H9 (cell line): ENCODE data around the gene PUM1. TPM values are rescaled to one million over a fixed set of nuclear protein-coding genes. Genes with fewer than 3 reads are reported as not detected.

ENCODE experiments used
- DNase-seq: peaks from one replicate; pipeline ENCODE4 v3.0.0-alpha.2; 2017
- H2AFZ ChIP-seq: one replicate; pipeline ENCODE4 v1.6.1; 2013; ENCODE audit warnings: mild to moderate bottlenecking, low read length, control low read depth, moderate library complexity
- H2AK5ac ChIP-seq: 2 replicates; pipeline ENCODE4 v1.6.1; 2013; ENCODE audit warnings: low read length, control low read depth, mixed read lengths; ENCODE audit not compliant: insufficient read length
- H2BK120ac ChIP-seq: one replicate; pipeline ENCODE4 v1.6.1; 2013; ENCODE audit warnings: low read depth, mild to moderate bottlenecking, low read length, control low read depth, inconsistent platforms; ENCODE audit not compliant: poor library complexity, severe bottlenecking
- H2BK12ac ChIP-seq: 2 replicates; pipeline ENCODE4 v1.6.1; 2013; ENCODE audit warnings: low read length, control low read depth, mixed read lengths, low read depth; ENCODE audit not compliant: insufficient read length
- H2BK15ac ChIP-seq: 2 replicates; pipeline ENCODE4 v1.6.1; 2013; ENCODE audit warnings: low read depth, low read length, control low read depth
- H2BK20ac ChIP-seq: one replicate; pipeline ENCODE4 v1.6.1; 2013; ENCODE audit warnings: low read depth, mild to moderate bottlenecking, low read length, control low read depth, inconsistent platforms; ENCODE audit not compliant: poor library complexity, severe bottlenecking
- H2BK5ac ChIP-seq: 2 replicates; pipeline ENCODE4 v1.6.1; 2013; ENCODE audit warnings: low read length, control low read depth, mixed read lengths; ENCODE audit not compliant: insufficient read length
- H3K14ac ChIP-seq: 2 replicates; pipeline ENCODE4 v1.6.1; 2013; ENCODE audit warnings: low read length, control low read depth; ENCODE audit not compliant: insufficient read depth
- H3K18ac ChIP-seq: 2 replicates; pipeline ENCODE4 v1.6.1; 2013; ENCODE audit warnings: low read depth, mild to moderate bottlenecking, mixed read lengths, low read length, control low read depth; ENCODE audit not compliant: insufficient read length
- H3K23ac ChIP-seq: 2 replicates; pipeline ENCODE4 v1.6.1; 2013; ENCODE audit warnings: low read length, control low read depth, mixed read lengths, low read depth; ENCODE audit not compliant: insufficient read length
- H3K23me2 ChIP-seq: 2 replicates; pipeline ENCODE4 v1.6.1; 2013; ENCODE audit warnings: low read depth, mild to moderate bottlenecking, mixed read lengths, low read length, control low read depth; ENCODE audit not compliant: insufficient read length, poor library complexity, severe bottlenecking
- H3K27ac ChIP-seq: 2 replicates; pipeline ENCODE4 v1.5.1; 2013; ENCODE audit warnings: low read length, control low read depth, mixed read lengths, low read depth; ENCODE audit not compliant: insufficient read length
- H3K27me3 ChIP-seq: 2 replicates; pipeline ENCODE4 v1.6.1; 2013; ENCODE audit warnings: low read length, control low read depth, inconsistent platforms; ENCODE audit not compliant: insufficient read depth
- H3K4ac ChIP-seq: 2 replicates; pipeline ENCODE4 v1.6.1; 2013; ENCODE audit warnings: low read depth, mild to moderate bottlenecking, control low read depth, inconsistent platforms, low read length, moderate library complexity
- H3K4me1 ChIP-seq: 2 replicates; pipeline ENCODE4 v1.6.1; 2013; ENCODE audit warnings: low read length, control low read depth, inconsistent platforms; ENCODE audit not compliant: insufficient read depth
- H3K4me2 ChIP-seq: 2 replicates; pipeline ENCODE4 v1.6.1; 2013; ENCODE audit warnings: low read length, control low read depth, mixed read lengths; ENCODE audit not compliant: insufficient read length, insufficient read depth
- H3K56ac ChIP-seq: 2 replicates; pipeline ENCODE4 v1.6.1; 2013; ENCODE audit warnings: low read depth, mild to moderate bottlenecking, mixed read lengths, low read length, control low read depth; ENCODE audit not compliant: insufficient read length
- H3K79me1 ChIP-seq: 2 replicates; pipeline ENCODE4 v1.6.1; 2013; ENCODE audit warnings: low read depth, mild to moderate bottlenecking, moderate library complexity, low read length, control low read depth, inconsistent platforms; ENCODE audit not compliant: insufficient read depth, poor library complexity, severe bottlenecking
- H3K79me2 ChIP-seq: 2 replicates; pipeline ENCODE4 v1.6.1; 2013; ENCODE audit warnings: low read length, control low read depth, inconsistent platforms; ENCODE audit not compliant: insufficient read depth
- H3K9ac ChIP-seq: 2 replicates; pipeline ENCODE4 v1.6.1; 2013; ENCODE audit warnings: low read length, control low read depth, mixed read lengths; ENCODE audit not compliant: insufficient read length; ENCODE audit errors: extremely low read depth
- H3K9me3 ChIP-seq: one replicate; pipeline ENCODE4 v1.6.1; 2013; ENCODE audit warnings: low read depth, low read length, inconsistent platforms; ENCODE audit not compliant: control insufficient read depth
- H3T11ph ChIP-seq: one replicate; pipeline ENCODE4 v1.6.1; 2013; ENCODE audit warnings: mild to moderate bottlenecking, low read length, control low read depth, inconsistent platforms
- H4K20me1 ChIP-seq: one replicate; pipeline ENCODE4 v1.6.1; 2013; ENCODE audit not compliant: control insufficient read depth, insufficient read length, insufficient read depth
- H4K5ac ChIP-seq: 2 replicates; pipeline ENCODE4 v1.6.1; 2013; ENCODE audit warnings: low read depth, mild to moderate bottlenecking, mixed read lengths, low read length, control low read depth; ENCODE audit not compliant: insufficient read length
- H4K8ac ChIP-seq: replicated peaks from 2 replicates; pipeline ENCODE4 v1.6.1; 2013; ENCODE audit warnings: low read length, control low read depth, mixed read lengths, low read depth; ENCODE audit not compliant: insufficient read length
- H4K91ac ChIP-seq: 2 replicates; pipeline ENCODE4 v1.6.1; 2013; ENCODE audit warnings: low read depth, mild to moderate bottlenecking, moderate library complexity, mixed read lengths, low read length, control low read depth; ENCODE audit not compliant: insufficient read length
- H3K27ac Mint-ChIP-seq, 3 experiments: 2 replicates in 2 of 3; 3 replicates in 1 of 3; pipeline ENCODE4 v1.8.0; 2020 to 2021; ENCODE audit warnings: mixed read lengths in 3 of 3, mild to moderate bottlenecking in 1 of 3, moderate library complexity in 1 of 3
- H3K27me3 Mint-ChIP-seq: 2 replicates; pipeline ENCODE4 v1.8.0; 2021; ENCODE audit warnings: low read depth, mild to moderate bottlenecking, moderate library complexity, mixed read lengths
- H3K36me3 Mint-ChIP-seq, 3 experiments: 2 replicates in 2 of 3; 3 replicates in 1 of 3; pipeline ENCODE4 v1.8.0; 2020 to 2021; ENCODE audit warnings: low read depth in 3 of 3, mixed read lengths in 3 of 3; ENCODE audit not compliant: insufficient read depth in 1 of 3
- H3K4me1 Mint-ChIP-seq, 2 experiments: 2 replicates each; pipeline ENCODE4 v1.8.0; 2020; ENCODE audit warnings: mixed read lengths in 2 of 2
- H3K4me3 Mint-ChIP-seq, 2 experiments: 2 replicates in 1 of 2; 3 replicates in 1 of 2; pipeline ENCODE4 v1.8.0; 2020 to 2021; ENCODE audit warnings: mild to moderate bottlenecking in 2 of 2, mixed read lengths in 2 of 2, moderate library complexity in 1 of 2
- H3K9me3 Mint-ChIP-seq, 2 experiments: 2 replicates in 1 of 2; 3 replicates in 1 of 2; pipeline ENCODE4 v1.8.0; 2020; ENCODE audit warnings: mild to moderate bottlenecking in 2 of 2, mixed read lengths in 2 of 2, moderate library complexity in 1 of 2
- WGBS: extraction: QIAGEN DNeasy Blood & Tissue Kit; methylation state at CpG from one replicate; pipeline ENCODE4 v1.1.7; 2013; ENCODE audit warnings: missing lambda C conversion rate, low lambda C conversion rate, mixed read lengths; ENCODE audit not compliant: insufficient read length; ENCODE audit errors: extremely low coverage; 5-methylcytosine and 5-hydroxymethylcytosine counted together
- total RNA-seq: library from RNA; stranded (reverse); gene quantifications from 2 replicates; pipeline ENCODE4 v1.2.1, GENCODE V29; 2021
- TF ChIP-seq, protein P1 (sequence below): fragments of 200-600 bp; sonication (generic); conservative IDR thresholded peaks from 3 replicates; pipeline ENCODE4 v1.8.0; 2021; ENCODE audit warnings: antibody characterized with exemption, mild to moderate bottlenecking

The PUM1 gene
- total RNA-seq, 1 experiment from 2014 or later = 164 TPM

DNA sequence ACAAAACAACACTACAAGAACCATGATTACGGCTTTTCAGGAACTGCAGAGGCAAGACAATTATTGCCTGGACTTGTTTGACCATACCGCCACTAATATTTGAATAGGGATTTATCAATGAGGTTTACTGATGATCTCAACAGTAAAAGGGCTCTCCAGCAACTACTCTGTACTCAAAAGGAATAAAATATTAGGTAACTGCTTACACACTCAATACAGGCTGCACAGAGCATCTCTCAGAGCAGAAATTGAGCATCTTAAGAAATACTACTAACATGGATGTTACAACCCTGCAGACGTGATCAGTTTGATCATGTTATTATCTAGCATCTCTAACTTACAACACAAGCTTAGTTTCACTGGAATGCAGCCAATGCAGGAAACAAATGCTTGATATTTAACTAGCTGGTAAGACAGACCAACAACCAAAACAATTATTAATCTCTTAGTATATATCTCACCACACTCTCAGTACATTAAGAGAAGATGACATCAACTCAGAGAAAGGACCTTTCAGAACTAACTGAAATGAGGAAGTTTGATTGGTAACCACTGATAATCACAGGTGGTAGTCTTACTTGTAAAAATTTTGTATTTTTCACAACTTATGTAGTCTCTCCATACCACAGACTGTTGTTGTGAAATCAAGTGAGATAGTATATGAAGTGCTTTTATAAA, 52.2 kb downstream of the PUM1 start:
- TF ChIP-seq, protein P1, sequence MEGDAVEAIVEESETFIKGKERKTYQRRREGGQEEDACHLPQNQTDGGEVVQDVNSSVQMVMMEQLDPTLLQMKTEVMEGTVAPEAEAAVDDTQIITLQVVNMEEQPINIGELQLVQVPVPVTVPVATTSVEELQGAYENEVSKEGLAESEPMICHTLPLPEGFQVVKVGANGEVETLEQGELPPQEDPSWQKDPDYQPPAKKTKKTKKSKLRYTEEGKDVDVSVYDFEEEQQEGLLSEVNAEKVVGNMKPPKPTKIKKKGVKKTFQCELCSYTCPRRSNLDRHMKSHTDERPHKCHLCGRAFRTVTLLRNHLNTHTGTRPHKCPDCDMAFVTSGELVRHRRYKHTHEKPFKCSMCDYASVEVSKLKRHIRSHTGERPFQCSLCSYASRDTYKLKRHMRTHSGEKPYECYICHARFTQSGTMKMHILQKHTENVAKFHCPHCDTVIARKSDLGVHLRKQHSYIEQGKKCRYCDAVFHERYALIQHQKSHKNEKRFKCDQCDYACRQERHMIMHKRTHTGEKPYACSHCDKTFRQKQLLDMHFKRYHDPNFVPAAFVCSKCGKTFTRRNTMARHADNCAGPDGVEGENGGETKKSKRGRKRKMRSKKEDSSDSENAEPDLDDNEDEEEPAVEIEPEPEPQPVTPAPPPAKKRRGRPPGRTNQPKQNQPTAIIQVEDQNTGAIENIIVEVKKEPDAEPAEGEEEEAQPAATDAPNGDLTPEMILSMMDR = no peak
- no peak for DNase-seq
- Histone ChIP-seq H3T11ph (no peak overlapping the region), H3K4me1 (no peaks in the 10 kb centered on the region; the same call in 1 of the 2 replicates), H3K23me2 (no peaks in the 10 kb centered on the region), H4K91ac (no peak overlapping the region), H3K9me3 (no peaks in the 10 kb centered on the region), H4K8ac (no peak overlapping the region), H2BK12ac (no peak overlapping the region), H2AK5ac (no peak overlapping the region), H4K20me1 (no peaks in the 10 kb centered on the region), H2BK20ac (no peak overlapping the region), H3K9ac (no peak overlapping the region), H2BK5ac (no peak overlapping the region), H3K4me2 (no peak overlapping the region), H3K4ac (no peak overlapping the region), H2BK120ac (no peak overlapping the region), H4K5ac (no peak overlapping the region), H3K56ac (no peak overlapping the region), H2BK15ac (no peak overlapping the region), H3K14ac (no peak overlapping the region), H3K79me2 (peaks cover 50% of the 10 kb centered on the region), H3K18ac (no peak overlapping the region), H3K79me1 (peaks cover 3% of the 10 kb centered on the region), H3K23ac (no peak overlapping the region), H3K27ac (no peak overlapping the region), H2AFZ (no peak overlapping the region), H3K27me3 (no peaks in the 10 kb centered on the region)
- Mint-ChIP-seq H3K27me3 (no peaks in the 10 kb centered on the region), H3K4me3 (no peak overlapping the region), H3K27ac (peak overlapping the region in 1 of 3 experiments; percentile 4; a peak in 1 of 7 replicates), H3K9me3 (no peaks in the 10 kb centered on the region), H3K36me3 (no peaks in the 10 kb centered on the region; a peak in 1 of 7 replicates), H3K4me1 (peaks cover 37 to 44% of the 10 kb centered on the region in 2 experiments)
- WGBS = no CpG with 5 or more reads among the region's 3 CpGs
